AG04449 (cell line): ENCODE data around the gene PPM1B.

ENCODE experiments used
- CTCF ChIA-PET: fragments of 350-600 bp; formaldehyde crosslinking; extraction: SDS; loops from one replicate; lab custom pipeline; 2021; ENCODE audit warnings: antibody characterized with exemption; lab: Yijun Ruan, JAX
- POLR2A ChIA-PET: fragments of 400-600, 350-600 bp; formaldehyde crosslinking; extraction: SDS; loops from one replicate; lab custom pipeline; 2020; ENCODE audit warnings: antibody characterized with exemption, inconsistent platforms; lab: Yijun Ruan, JAX
- DNase-seq: peaks from one replicate; pipeline ENCODE4 v3.0.0-alpha.2; 2010; ENCODE audit warnings: low read depth, low spot score
- H3K4me3 ChIP-seq: 2 replicates; pipeline ENCODE4 v1.5.1; 2011; ENCODE audit warnings: low read depth, mild to moderate bottlenecking, control low read depth, low read length
- TF ChIP-seq, protein P1 (sequence below): IDR thresholded peaks from one replicate; pipeline ENCODE4 v1.5.1; 2011; ENCODE audit warnings: mild to moderate bottlenecking, moderate library complexity, low read length, control low read depth, inconsistent platforms; ENCODE audit not compliant: insufficient read depth; ENCODE audit errors: missing control alignments

Gene PPM1B

GRCh38 chr2:44150473-44150872 is 18.2 kb upstream of the PPM1B start:
- CTCF ChIA-PET: interaction anchor here (1.1 kb wide), 1 partner anchor 64 kb away, joined by 3 read pairs; no protein-coding TSS in a partner anchor
- H3K4me3 ChIP-seq: no peak overlapping the region
- POLR2A ChIA-PET: no interaction called here
- no peak for DNase-seq
- TF ChIP-seq, protein P1, sequence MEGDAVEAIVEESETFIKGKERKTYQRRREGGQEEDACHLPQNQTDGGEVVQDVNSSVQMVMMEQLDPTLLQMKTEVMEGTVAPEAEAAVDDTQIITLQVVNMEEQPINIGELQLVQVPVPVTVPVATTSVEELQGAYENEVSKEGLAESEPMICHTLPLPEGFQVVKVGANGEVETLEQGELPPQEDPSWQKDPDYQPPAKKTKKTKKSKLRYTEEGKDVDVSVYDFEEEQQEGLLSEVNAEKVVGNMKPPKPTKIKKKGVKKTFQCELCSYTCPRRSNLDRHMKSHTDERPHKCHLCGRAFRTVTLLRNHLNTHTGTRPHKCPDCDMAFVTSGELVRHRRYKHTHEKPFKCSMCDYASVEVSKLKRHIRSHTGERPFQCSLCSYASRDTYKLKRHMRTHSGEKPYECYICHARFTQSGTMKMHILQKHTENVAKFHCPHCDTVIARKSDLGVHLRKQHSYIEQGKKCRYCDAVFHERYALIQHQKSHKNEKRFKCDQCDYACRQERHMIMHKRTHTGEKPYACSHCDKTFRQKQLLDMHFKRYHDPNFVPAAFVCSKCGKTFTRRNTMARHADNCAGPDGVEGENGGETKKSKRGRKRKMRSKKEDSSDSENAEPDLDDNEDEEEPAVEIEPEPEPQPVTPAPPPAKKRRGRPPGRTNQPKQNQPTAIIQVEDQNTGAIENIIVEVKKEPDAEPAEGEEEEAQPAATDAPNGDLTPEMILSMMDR: no peak

DNA sequence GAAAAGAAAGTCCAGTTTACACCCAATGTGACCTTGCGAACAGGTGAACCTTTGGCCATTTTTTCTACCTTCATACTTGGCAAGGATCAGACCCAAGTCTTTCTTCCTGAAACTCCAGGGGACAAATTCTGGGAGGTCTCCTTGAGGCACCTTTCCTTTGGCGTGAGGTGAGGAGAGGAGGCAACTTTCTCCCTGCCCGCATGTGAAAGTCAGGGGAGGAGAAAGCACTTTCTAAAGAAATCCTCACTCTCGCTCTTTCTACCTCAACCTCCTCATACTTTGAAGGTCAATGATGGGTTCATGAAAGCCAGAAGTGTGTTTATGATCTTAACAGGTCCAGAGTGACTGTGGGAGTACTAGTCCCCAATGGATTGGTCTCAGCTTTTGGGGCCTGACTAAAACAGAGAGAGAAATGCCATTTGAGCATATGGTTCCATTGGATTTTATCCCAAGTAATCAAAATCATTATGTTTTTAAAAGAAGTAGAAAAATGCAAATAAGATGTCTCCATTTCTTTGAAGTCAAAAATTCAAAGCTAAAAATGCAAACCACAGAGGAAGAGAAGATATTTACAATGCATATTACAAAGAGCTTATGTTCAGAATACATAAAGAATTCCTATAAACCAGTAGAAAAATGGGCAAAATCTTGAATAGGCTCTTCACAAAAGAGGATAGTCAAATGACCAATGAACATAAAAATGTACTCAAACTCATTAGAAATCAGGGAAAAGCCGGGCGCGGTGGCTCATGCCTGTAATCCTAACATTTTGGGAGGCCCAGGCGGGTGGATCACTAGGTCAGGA is 15.6 kb upstream of the PPM1B start:
- CTCF ChIA-PET: no interaction called here

DNA sequence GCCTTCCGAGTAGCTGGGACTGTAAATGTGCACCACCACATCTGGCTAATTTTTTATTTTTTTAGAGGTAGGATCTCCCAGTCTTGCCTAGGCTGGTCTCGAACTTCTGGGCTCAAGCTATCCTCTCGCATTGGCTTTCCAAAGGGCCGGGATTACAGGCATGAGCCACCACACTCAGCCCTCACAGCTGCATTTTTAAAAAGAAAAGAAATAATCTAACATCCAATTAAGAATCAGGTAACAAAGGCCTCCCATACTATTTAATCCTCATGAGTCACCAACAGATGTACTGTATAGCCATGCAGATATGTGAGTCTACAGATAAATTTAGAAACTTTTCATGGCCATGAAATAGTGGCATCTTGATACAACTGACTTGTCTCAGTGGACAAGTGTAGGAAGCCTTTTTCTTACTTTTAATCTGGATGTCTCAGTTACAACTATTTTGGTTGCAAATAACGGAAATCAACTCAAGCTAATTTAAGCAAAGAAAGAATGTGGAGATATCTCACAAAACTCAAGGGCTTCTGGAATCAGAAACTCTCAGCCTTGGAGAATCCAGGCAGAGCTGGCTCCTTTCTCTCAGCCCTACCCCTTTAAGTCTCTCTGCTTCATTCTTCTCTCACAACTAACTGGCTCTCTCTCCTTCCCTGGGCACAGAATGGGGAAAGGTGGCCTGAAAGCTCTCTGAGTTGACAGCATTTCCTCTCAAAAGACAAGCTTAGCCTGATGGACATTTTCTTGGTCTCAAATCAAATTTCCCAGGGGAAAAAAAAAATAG is 12.8 kb upstream of the PPM1B start:
- TF ChIP-seq, protein P1: no peak
- no peak for DNase-seq
- ChIA-PET CTCF (no interaction called here), POLR2A (no interaction called here)
- H3K4me3 ChIP-seq: no peak overlapping the region

More for the DNA sequence above, 15.6 kb upstream of the PPM1B start:
- no peak for DNase-seq
- POLR2A ChIA-PET: no interaction called here
- H3K4me3 ChIP-seq: no peak overlapping the region
- TF ChIP-seq, protein P1: no peak

DNA sequence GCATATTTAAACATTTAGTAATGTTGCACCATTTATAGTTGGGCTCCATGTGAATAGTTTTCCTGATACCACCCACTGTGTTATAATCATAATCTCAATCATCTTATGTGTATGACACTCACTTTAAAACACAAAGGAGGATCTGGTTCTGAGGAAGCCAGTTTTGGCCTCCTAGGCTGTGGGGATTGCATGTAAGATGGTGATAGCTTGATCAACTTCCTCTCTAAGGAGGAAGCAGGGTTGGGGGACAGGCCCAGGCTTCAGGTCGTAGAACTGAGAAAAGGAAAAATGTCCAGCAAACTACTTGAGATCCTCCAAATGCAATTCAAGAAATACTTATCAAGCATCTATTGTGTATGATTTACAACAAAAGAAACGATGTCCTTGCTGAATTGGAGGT is 4.9 kb upstream of the PPM1B start:
- TF ChIP-seq, protein P1: no peak
- no peak overlapping the region for H3K4me3 ChIP-seq
- no peak for DNase-seq
- POLR2A ChIA-PET: no interaction called here
- CTCF ChIA-PET: no interaction called here

- ChIA-PET CTCF (no interaction called here), POLR2A (no interaction called here)
- no peak for DNase-seq
- H3K4me3 ChIP-seq: no peak overlapping the region
- TF ChIP-seq, protein P1: no peak
These were observed 4.1 kb upstream of the PPM1B start for GRCh38 chr2:44164617-44165016.

- ChIA-PET CTCF (no interaction called here), POLR2A (no interaction called here)
- H3K4me3 ChIP-seq: no peak overlapping the region
- no peak for DNase-seq
- TF ChIP-seq, protein P1: no peak
These were observed 2.6 kb upstream of the PPM1B start for GRCh38 chr2:44166096-44166495.
